Breast epithelium (tissue), 3 donors: ENCODE measurements around the gene SP2.

Experiments
- POLR2A ChIP-seq: fragments of 450-650 bp; IDR thresholded peaks from one replicate; pipeline ENCODE4 v1.6.1; 2016; ENCODE audit warnings: antibody characterized with exemption, mild to moderate bottlenecking, moderate library complexity
- TF ChIP-seq, protein P1 (sequence below), 3 donors: fragments of 450-650 bp; IDR thresholded peaks; one replicate each; pipeline ENCODE4 v1.5.1; 2016 to 2017; ENCODE audit warnings: antibody characterized with exemption in 3 of 3, mild to moderate bottlenecking in 3 of 3, moderate library complexity in 3 of 3

DNA sequence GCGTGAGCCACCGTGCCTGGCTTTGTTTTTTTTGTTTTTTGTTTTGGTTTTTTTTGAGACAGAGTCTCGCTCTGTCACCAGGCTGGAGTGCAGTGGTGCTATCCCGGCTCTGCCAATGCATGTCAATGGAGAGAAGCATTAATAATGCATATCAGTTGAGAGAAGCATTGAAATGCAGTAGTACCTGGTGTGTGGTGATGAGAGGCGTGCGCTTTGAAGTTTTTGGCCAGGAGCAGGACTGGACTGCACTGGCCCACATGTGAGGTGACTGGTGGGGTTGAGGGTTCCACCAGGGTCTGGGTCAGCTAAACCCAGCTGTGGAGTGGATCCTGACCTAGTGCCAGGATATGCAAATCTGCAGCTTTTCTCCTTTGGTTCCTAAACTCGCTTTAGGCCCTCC, 5.4 kb downstream of the SP2 start:
- TF ChIP-seq, protein P1, sequence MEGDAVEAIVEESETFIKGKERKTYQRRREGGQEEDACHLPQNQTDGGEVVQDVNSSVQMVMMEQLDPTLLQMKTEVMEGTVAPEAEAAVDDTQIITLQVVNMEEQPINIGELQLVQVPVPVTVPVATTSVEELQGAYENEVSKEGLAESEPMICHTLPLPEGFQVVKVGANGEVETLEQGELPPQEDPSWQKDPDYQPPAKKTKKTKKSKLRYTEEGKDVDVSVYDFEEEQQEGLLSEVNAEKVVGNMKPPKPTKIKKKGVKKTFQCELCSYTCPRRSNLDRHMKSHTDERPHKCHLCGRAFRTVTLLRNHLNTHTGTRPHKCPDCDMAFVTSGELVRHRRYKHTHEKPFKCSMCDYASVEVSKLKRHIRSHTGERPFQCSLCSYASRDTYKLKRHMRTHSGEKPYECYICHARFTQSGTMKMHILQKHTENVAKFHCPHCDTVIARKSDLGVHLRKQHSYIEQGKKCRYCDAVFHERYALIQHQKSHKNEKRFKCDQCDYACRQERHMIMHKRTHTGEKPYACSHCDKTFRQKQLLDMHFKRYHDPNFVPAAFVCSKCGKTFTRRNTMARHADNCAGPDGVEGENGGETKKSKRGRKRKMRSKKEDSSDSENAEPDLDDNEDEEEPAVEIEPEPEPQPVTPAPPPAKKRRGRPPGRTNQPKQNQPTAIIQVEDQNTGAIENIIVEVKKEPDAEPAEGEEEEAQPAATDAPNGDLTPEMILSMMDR (IDR thresholded peaks at IDR 0.05), result no peak
- TF ChIP-seq POLR2A, result no peak
